ENCODE measurements around the gene PLA2G6. TPM values are rescaled to one million over a fixed set of nuclear protein-coding genes. Genes with fewer than 3 reads are reported as not detected.

The PLA2G6 gene
- total RNA-seq, 1 experiment from 2014 or later = 18.7 TPM

- H3K27ac Mint-ChIP-seq (ENCODE audit: unreplicated experiment) = no peak overlapping the region
- intact Hi-C loops (cut with micrococcal nuclease; ENCODE audit: unreplicated experiment) = no loop called here
- CTCF ChIA-PET = no interaction called here
- POLR2A ChIA-PET = no interaction called here
- no TSS peak for BruUV-seq (replicated peaks)
- no peaks in the 10 kb centered on the region for H3K27me3 Mint-ChIP-seq (ENCODE audit: insufficient read depth, unreplicated experiment)
- peaks cover 6% of the 10 kb centered on the region for H3K4me1 Mint-ChIP-seq (ENCODE audit: low read depth, unreplicated experiment)
- H3K9me3 ChIP-seq = no peaks in the 10 kb centered on the region
- no peak for DNase-seq
- peaks cover 3% of the 10 kb centered on the region; the same call in 1 of the 2 replicates for H3K4me1 ChIP-seq
- H3K9me3 Mint-ChIP-seq (ENCODE audit: unreplicated experiment) = no peaks in the 10 kb centered on the region
- H3K4me3 ChIP-seq (ENCODE audit: low read depth, low read length) = no peak overlapping the region
- TF ChIP-seq CTCF (IDR thresholded peaks at IDR 0.05; ENCODE audit: insufficient read depth in 1 of 2, low read depth in 1 of 2, low read length in 1 of 2, severe bottlenecking in 1 of 2, unreplicated experiment in 1 of 2) = no peak
- H3K36me3 Mint-ChIP-seq (ENCODE audit: insufficient read depth, unreplicated experiment) = peaks cover 16% of the 10 kb centered on the region
- no peak overlapping the region for H3K4me3 Mint-ChIP-seq (ENCODE audit: unreplicated experiment)
- no peaks in the 10 kb centered on the region for H3K27me3 ChIP-seq (replicated peaks; ENCODE audit: control insufficient read depth, insufficient read depth, low read length)
- peaks cover 1% of the 10 kb centered on the region for H3K36me3 ChIP-seq (ENCODE audit: control insufficient read depth, insufficient read depth, low read length)
Measured at GRCh38 chr22:38086942-38087341, 94.7 kb downstream of the PLA2G6 start.

GRCh38 chr22:38086001-38086845 is 95.4 kb downstream of the PLA2G6 start:
- no TSS peak for BruUV-seq (replicated peaks)
- TF ChIP-seq CTCF (IDR thresholded peaks at IDR 0.05; ENCODE audit: insufficient read depth in 1 of 2, low read depth in 1 of 2, low read length in 1 of 2, severe bottlenecking in 1 of 2, unreplicated experiment in 1 of 2) = no peak

GRCh38 chr22:38085501-38085900 is 96.1 kb downstream of the PLA2G6 start:
- no peak for TF ChIP-seq CTCF (IDR thresholded peaks at IDR 0.05; ENCODE audit: insufficient read depth in 1 of 2, low read depth in 1 of 2, low read length in 1 of 2, severe bottlenecking in 1 of 2, unreplicated experiment in 1 of 2)
- H3K9me3 ChIP-seq = no peaks in the 10 kb centered on the region
- Mint-ChIP-seq H3K4me1 (ENCODE audit: low read depth, unreplicated experiment) (peaks cover 6% of the 10 kb centered on the region), H3K36me3 (ENCODE audit: insufficient read depth, unreplicated experiment) (peaks cover 16% of the 10 kb centered on the region), H3K9me3 (ENCODE audit: unreplicated experiment) (no peaks in the 10 kb centered on the region), H3K27ac (ENCODE audit: unreplicated experiment) (no peak overlapping the region), H3K4me3 (ENCODE audit: unreplicated experiment) (no peak overlapping the region), H3K27me3 (ENCODE audit: insufficient read depth, unreplicated experiment) (no peaks in the 10 kb centered on the region)
- ChIA-PET POLR2A (no interaction called here), CTCF (no interaction called here)
- BruUV-seq (replicated peaks) = no TSS peak
- peaks cover 3% of the 10 kb centered on the region; the same call in 1 of the 2 replicates for H3K4me1 ChIP-seq
- intact Hi-C loops (cut with micrococcal nuclease; ENCODE audit: unreplicated experiment) = no loop called here
- H3K4me3 ChIP-seq (ENCODE audit: low read depth, low read length) = no peak overlapping the region
- peaks cover 1% of the 10 kb centered on the region; the same call in 1 of the 2 replicates for H3K36me3 ChIP-seq (ENCODE audit: control insufficient read depth, insufficient read depth, low read length)
- H3K27me3 ChIP-seq (replicated peaks; ENCODE audit: control insufficient read depth, insufficient read depth, low read length) = no peaks in the 10 kb centered on the region
- DNase-seq = no peak

More at GRCh38 chr22:38086001-38086845, 95.4 kb downstream of the PLA2G6 start:
- H3K4me3 ChIP-seq (ENCODE audit: low read depth, low read length) = no peak overlapping the region
- peaks cover 3% of the 10 kb centered on the region; the same call in 1 of the 2 replicates for H3K4me1 ChIP-seq
- ChIA-PET CTCF (no interaction called here), POLR2A (no interaction called here)
- H3K9me3 ChIP-seq = no peaks in the 10 kb centered on the region
- no peaks in the 10 kb centered on the region for H3K27me3 Mint-ChIP-seq (ENCODE audit: insufficient read depth, unreplicated experiment)
- peaks cover 16% of the 10 kb centered on the region for H3K36me3 Mint-ChIP-seq (ENCODE audit: insufficient read depth, unreplicated experiment)
- H3K4me1 Mint-ChIP-seq (ENCODE audit: low read depth, unreplicated experiment) = peaks cover 6% of the 10 kb centered on the region
- peaks cover 1% of the 10 kb centered on the region for H3K36me3 ChIP-seq (ENCODE audit: control insufficient read depth, insufficient read depth, low read length)
- intact Hi-C loops (cut with micrococcal nuclease; ENCODE audit: unreplicated experiment) = no loop called here
- no peaks in the 10 kb centered on the region for H3K9me3 Mint-ChIP-seq (ENCODE audit: unreplicated experiment)
- no peak overlapping the region for H3K4me3 Mint-ChIP-seq (ENCODE audit: unreplicated experiment)
- DNase-seq = no peak
- no peaks in the 10 kb centered on the region for H3K27me3 ChIP-seq (replicated peaks; ENCODE audit: control insufficient read depth, insufficient read depth, low read length)
- H3K27ac Mint-ChIP-seq (ENCODE audit: unreplicated experiment) = no peak overlapping the region

All from Caco-2 (cell line).